Activated effector memory CD4-positive, alpha-beta T cell treated with anti-CD3 and anti-CD28 coated beads, Interleukin-2, amount 50 U/mL, for 16 hours (primary cell): ENCODE results near the gene CARD11.
A peak's percentile ranks its signal among the peaks of the same experiment; 100 is the strongest.

Source experiments
- DNase-seq: peaks from one replicate; pipeline ENCODE4 v3.0.0-alpha.2; 2020

Gene CARD11

DNA sequence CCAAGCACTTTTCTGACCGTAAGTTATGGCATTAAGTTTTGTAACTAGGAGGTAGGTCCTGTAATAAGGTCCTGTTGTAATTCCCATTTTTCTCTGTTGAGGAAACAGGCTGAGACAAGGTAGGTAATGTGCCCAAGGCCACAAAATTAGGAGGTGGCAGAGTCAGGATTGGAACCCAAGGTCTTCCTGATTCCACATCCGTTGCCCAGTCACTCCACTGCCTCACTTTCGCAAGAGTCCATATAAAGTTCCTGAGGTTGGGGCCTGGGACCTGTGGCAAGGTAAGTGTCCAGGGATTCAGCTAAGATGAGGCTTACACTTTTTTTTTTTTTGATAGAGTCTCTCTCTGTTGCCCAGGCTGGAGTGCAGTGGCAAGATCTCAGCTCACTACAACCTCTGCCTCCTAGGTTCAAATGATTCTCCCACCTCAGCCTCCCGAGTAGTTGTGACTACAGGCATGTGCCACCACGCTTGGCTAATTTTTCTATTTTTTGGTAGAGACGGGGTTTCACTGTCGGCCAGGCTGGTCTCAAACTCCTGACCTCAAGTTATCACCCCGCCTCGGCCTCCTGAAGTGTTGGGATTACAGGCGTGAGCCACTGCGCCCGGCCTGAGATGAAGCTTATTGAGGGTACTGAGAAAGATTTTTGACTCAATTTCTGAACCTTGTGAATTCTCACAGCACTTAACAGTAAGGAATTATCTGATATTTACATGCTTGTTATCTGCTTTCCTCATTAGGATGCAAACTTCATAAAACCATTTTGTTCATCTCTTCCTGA, 179.3 kb downstream of the CARD11 start:
- DNase-seq: no peak

DNA sequence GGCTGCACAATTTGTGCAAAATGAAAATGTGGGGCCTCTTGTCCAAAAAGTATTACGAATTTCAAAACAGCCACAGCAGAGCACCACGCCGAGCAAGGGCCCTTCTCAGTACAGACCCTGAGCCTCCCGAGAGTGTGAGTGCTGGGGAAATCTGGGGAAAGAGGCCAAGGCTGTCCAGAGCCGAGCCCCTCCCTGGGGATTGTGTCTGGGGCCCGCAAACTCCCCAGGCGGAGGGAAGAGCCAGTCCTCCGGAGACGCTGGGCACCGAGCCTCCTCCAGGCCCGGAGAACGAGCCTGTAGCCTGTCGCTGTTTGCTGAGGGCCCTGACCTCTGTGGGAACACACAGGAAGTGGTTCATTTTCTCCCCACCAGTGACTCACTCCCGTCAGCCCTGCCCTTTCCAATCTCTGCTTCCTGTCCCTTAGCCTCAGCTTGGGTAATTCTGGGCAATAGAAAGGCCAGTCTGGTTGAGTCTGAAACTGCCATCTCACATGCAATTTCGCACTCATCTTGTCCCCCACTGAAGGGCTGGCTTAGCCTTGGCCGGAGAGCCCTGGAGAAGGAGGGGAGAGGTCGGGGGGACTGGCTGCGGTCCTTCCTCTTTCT, 180.1 kb downstream of the CARD11 start:
- DNase-seq: peak; percentile 88

DNA sequence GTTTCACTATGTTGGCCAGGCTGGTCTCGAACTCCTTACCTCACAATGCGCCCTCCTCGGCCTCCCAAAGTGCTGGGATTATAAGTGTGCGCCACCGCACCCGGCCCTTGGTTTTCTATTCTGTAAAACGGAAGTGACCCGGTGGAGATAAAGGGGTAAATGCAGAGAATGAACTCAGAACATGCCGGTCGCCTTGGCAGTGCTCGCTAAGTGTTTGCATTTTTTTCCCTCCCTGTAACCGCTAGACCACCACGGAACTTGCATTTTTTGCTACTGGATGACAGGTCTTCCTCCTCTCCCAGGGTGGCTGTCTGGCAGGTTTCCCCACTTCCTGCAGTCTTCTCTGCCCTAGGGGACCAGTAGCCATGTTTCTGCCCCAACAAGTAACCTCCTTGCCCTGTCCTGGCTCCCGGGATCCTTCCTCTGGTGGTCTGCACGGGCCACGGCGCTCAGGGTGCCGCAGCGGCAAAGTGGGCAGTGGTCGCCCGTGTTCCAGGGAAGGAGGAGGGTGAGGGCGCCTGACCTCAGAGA, 180.8 kb downstream of the CARD11 start:
- no peak for DNase-seq

DNA sequence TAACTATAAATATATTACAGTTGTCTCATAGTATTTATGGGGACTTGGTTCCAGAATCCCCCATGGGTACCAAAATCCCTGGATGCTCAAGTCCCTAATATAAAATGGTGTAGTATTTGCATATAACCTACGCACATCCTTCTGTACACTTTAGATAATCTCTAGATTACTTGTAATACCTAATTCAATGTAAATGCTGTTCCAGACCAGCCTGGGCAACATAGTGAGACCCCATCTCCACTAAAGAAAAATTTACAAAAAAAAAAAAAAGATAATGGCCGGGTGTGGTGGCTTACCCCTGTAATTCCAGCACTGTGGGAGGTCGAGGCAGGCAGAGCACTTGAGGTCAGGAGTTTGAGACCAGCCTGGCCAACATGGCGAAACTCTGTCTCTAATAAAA, 182.2 kb downstream of the CARD11 start:
- DNase-seq: no peak

DNA sequence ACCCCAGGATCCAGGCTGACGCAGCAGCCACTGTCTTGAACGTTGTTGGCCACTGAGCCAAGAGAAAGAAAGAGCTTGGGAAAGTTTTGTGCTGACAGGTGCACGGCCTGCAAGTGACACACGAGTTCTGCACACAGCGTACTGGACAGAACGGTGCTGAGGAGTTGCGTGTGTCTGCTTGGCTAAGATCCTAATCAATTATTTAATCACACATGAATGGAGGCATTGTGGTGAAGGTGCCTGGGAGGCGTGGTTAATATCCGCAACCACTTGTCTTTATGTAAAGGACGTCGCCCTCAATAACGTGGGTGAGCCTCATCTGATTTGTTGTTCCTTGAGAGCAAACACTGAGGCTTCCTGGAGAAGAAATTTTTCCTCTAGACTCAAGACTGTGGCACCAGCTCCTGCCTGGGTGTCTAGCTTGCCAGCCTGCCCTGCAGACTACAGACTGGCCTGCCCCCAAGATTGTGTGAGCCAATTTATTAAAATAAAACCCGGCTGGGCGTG, 183.0 kb downstream of the CARD11 start:
- no peak for DNase-seq

DNA sequence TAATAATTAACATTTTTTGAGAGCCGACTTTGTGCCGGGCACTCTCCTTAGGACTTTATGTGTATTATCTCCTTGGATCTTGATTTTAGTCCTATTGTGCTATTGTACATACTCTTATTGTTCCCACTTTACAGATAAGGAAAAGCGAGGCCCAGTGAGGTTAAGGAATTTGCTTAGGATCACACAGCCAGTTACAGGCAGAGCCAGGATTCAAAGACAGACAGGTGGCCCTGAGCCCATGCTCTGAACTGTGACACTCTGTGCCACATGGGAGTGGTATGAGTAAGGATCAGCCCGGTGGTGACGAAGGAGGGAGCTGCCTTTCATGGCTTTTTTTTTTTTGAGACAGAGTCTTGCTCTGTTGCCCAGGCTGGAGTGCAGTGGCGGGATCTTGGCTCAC, 183.7 kb downstream of the CARD11 start:
- DNase-seq: no peak

DNA sequence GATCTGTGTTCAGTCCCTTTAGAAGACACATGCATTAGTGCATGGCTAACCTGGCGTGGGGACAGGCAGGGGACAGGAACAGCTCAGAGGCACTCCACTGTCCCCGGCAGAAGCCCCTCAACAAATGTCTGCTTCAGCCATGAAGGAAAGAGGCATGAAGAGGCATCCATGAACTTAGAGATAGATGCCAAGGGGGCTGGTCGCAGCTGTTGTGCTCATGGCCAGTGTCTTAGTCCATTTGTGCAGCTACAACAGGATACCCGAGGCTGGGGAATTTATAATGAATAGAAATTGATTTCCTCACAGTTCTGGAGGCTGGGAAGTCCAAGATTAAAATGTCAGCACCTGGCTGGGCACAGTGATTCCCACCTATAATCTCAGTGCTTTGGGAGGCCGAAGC, 185.0 kb downstream of the CARD11 start:
- no peak for DNase-seq

DNA sequence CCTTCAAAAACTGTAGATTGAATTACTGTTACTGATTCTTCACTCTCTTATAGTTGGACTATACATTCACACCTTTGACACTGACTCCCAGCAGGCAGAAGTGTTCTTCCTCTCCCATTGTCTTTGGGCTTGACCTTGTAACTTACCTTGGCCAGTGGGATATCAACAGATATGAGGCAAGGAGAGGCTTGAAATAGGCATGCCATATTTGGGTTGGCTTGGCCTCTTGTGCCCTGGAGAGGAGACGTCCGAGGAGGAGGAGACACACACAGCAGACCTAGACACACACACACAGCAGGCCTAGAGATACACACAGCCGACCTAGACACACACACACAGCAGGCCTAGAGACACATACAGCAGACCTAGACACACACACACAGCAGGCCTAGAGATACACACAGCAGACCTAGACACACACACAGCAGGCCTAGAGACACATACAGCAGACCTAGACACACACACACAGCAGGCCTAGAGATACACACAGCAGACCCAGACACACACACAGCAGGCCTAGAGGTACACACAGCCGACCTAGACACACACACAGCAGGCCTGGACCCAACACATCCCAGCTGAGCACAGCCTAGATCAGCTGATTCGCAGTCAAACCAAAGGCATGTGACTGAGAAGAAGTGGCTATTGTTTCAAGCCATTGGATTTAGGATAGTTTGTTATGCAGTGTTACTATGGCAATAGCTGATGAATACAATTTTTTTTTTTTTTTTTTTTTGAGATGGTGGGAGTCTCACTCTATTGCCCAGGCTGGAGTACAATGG, 187.1 kb downstream of the CARD11 start:
- no peak for DNase-seq
